HEK293 (cell line): ENCODE data around the gene CRACDL.

Source experiments
- CTCF ChIA-PET: fragments of 350-600 bp; formaldehyde crosslinking; extraction: SDS; loops from one replicate; lab custom pipeline; 2021; ENCODE audit warnings: antibody characterized with exemption; lab: Yijun Ruan, JAX
- POLR2A ChIA-PET: fragments of 300-600 bp; formaldehyde crosslinking; extraction: SDS; loops from one replicate; lab custom pipeline; 2020; ENCODE audit warnings: antibody characterized with exemption, inconsistent platforms; lab: Yijun Ruan, JAX
- H3K27ac ChIP-seq: fragments of 200-500 bp; sonication (Bioruptor generic); 2 replicates; pipeline ENCODE4 v1.5.1; 2014; ENCODE audit warnings: low read depth, low read length, control low read depth, inconsistent platforms; ENCODE audit errors: extremely low read depth
- H3K36me3 ChIP-seq, 2 experiments: fragments of 200-500 bp in 1 of 2; sonication (Bioruptor generic) in 1 of 2; 1 replicate in 1 of 2; 2 replicates in 1 of 2; pipeline ENCODE4 v1.5.1; 2014 to 2017; ENCODE audit warnings: inconsistent platforms in 2 of 2, low read length in 2 of 2; ENCODE audit not compliant: control insufficient read depth in 2 of 2, insufficient read depth in 1 of 2
- H3K4me1 ChIP-seq: fragments of 200-500 bp; sonication (Bioruptor generic); 2 replicates; pipeline ENCODE4 v1.5.1; 2014; ENCODE audit warnings: mild to moderate bottlenecking, low read length, inconsistent platforms; ENCODE audit not compliant: control insufficient read depth, insufficient read depth
- H3K4me3 ChIP-seq: 2 replicates; pipeline ENCODE4 v1.5.1; 2011; ENCODE audit warnings: low read depth, mild to moderate bottlenecking, control low read depth, low read length, moderate library complexity
- H3K9me3 ChIP-seq: fragments of 200-500 bp; sonication (Bioruptor generic); 2 replicates; pipeline ENCODE4 v1.5.1; 2014; ENCODE audit warnings: low read depth, low read length, inconsistent platforms; ENCODE audit not compliant: control insufficient read depth, insufficient read depth
- AEBP2 ChIP-seq: fragments of 450-650 bp; formaldehyde crosslinking; IDR thresholded peaks from 2 replicates; pipeline ENCODE4 v1.5.1; 2016; ENCODE audit warnings: missing biosample characterization, missing genetic modification characterization, borderline replicate concordance
- BCL11B ChIP-seq: fragments of 450-650 bp; formaldehyde crosslinking; IDR thresholded peaks from 2 replicates; pipeline ENCODE4 v1.5.1; 2016; ENCODE audit warnings: low read depth, missing biosample characterization, missing genetic modification characterization
- IKZF3 ChIP-seq: fragments of 450-650 bp; IDR thresholded peaks from 2 replicates; pipeline ENCODE4 v1.5.0; 2018; ENCODE audit warnings: missing biosample characterization, mild to moderate bottlenecking, missing genetic modification characterization, moderate library complexity
- KLF7 ChIP-seq: fragments of 450-650 bp; formaldehyde crosslinking; IDR thresholded peaks from 2 replicates; pipeline ENCODE4 v1.5.1; 2016; ENCODE audit warnings: missing biosample characterization, missing genetic modification characterization, borderline replicate concordance
- MEIS1 ChIP-seq: sonication (generic); formaldehyde crosslinking; IDR thresholded peaks from 2 replicates; pipeline ENCODE4 v1.8.1; 2022; ENCODE audit warnings: missing genetic modification reagents, mild to moderate bottlenecking, borderline replicate concordance
- SP3 ChIP-seq: fragments of 450-650 bp; formaldehyde crosslinking; IDR thresholded peaks from 2 replicates; pipeline ENCODE4 v1.5.1; 2016; ENCODE audit warnings: missing biosample characterization, missing genetic modification characterization
- ZBTB20 ChIP-seq: fragments of 450-650 bp; formaldehyde crosslinking; IDR thresholded peaks from 2 replicates; pipeline ENCODE4 v1.5.1; 2016; ENCODE audit warnings: missing biosample characterization, missing genetic modification characterization
- ZBTB44 ChIP-seq: fragments of 450-650 bp; IDR thresholded peaks from 2 replicates; pipeline ENCODE4 v1.5.1; 2018; ENCODE audit warnings: missing biosample characterization, mild to moderate bottlenecking, missing genetic modification characterization
- ZBTB6 ChIP-seq: fragments of 450-650 bp; formaldehyde crosslinking; IDR thresholded peaks from 2 replicates; pipeline ENCODE4 v1.5.1; 2017; ENCODE audit warnings: missing biosample characterization, missing genetic modification characterization
- ZNF121 ChIP-seq: fragments of 450-650 bp; formaldehyde crosslinking; IDR thresholded peaks from 2 replicates; pipeline ENCODE4 v1.5.1; 2016; ENCODE audit warnings: missing biosample characterization, missing genetic modification characterization
- ZNF174 ChIP-seq: fragments of 450-650 bp; formaldehyde crosslinking; IDR thresholded peaks from 2 replicates; pipeline ENCODE4 v1.5.0; 2017; ENCODE audit warnings: missing biosample characterization, mild to moderate bottlenecking, missing genetic modification characterization
- ZNF280C ChIP-seq: fragments of 450-650 bp; formaldehyde crosslinking; IDR thresholded peaks from 2 replicates; pipeline ENCODE4 v1.5.1; 2016; ENCODE audit warnings: missing biosample characterization, missing genetic modification characterization
- ZNF362 ChIP-seq: fragments of 450-650 bp; formaldehyde crosslinking; IDR thresholded peaks from 2 replicates; pipeline ENCODE4 v1.5.1; 2016; ENCODE audit warnings: missing biosample characterization, missing genetic modification characterization
- ZNF404 ChIP-seq: fragments of 450-650 bp; formaldehyde crosslinking; IDR thresholded peaks from 2 replicates; pipeline ENCODE4 v1.5.1; 2017; ENCODE audit warnings: missing biosample characterization, missing genetic modification characterization
- ZNF426 ChIP-seq: fragments of 450-650 bp; formaldehyde crosslinking; IDR thresholded peaks from 2 replicates; pipeline ENCODE4 v1.5.1; 2017; ENCODE audit warnings: missing biosample characterization, missing genetic modification characterization, mild to moderate bottlenecking, inconsistent platforms, moderate library complexity
- ZNF501 ChIP-seq: fragments of 450-650 bp; formaldehyde crosslinking; IDR thresholded peaks from 2 replicates; pipeline ENCODE4 v1.5.1; 2016; ENCODE audit warnings: missing biosample characterization, missing genetic modification characterization
- ZNF548 ChIP-seq: fragments of 450-650 bp; formaldehyde crosslinking; IDR thresholded peaks from 2 replicates; pipeline ENCODE4 v1.5.1; 2016; ENCODE audit warnings: missing biosample characterization, missing genetic modification characterization
- ZNF571 ChIP-seq: fragments of 450-650 bp; formaldehyde crosslinking; IDR thresholded peaks from 2 replicates; pipeline ENCODE4 v1.5.0; 2017; ENCODE audit warnings: missing biosample characterization, missing genetic modification characterization
- ZNF585B ChIP-seq: fragments of 450-650 bp; formaldehyde crosslinking; IDR thresholded peaks from 2 replicates; pipeline ENCODE4 v1.5.1; 2016; ENCODE audit warnings: missing biosample characterization, missing genetic modification characterization
- ZNF624 ChIP-seq: fragments of 450-650 bp; formaldehyde crosslinking; IDR thresholded peaks from 2 replicates; pipeline ENCODE4 v1.5.1; 2017; ENCODE audit warnings: missing biosample characterization, missing genetic modification characterization
- ZNF670 ChIP-seq: fragments of 450-650 bp; formaldehyde crosslinking; IDR thresholded peaks from 2 replicates; pipeline ENCODE4 v1.5.1; 2016; ENCODE audit warnings: missing biosample characterization, missing genetic modification characterization, low read depth
- ZNF768 ChIP-seq: fragments of 450-650 bp; formaldehyde crosslinking; IDR thresholded peaks from 2 replicates; pipeline ENCODE4 v1.5.1; 2018; ENCODE audit warnings: missing biosample characterization, mild to moderate bottlenecking, missing genetic modification characterization
- ZSCAN18 ChIP-seq: fragments of 450-650 bp; formaldehyde crosslinking; IDR thresholded peaks from 2 replicates; pipeline ENCODE4 v1.5.1; 2016; ENCODE audit warnings: missing biosample characterization, missing genetic modification characterization
- ZSCAN4 ChIP-seq: fragments of 450-650 bp; formaldehyde crosslinking; IDR thresholded peaks from 2 replicates; pipeline ENCODE4 v1.5.1; 2017; ENCODE audit warnings: missing biosample characterization, missing genetic modification characterization

CRACDL gene

DNA sequence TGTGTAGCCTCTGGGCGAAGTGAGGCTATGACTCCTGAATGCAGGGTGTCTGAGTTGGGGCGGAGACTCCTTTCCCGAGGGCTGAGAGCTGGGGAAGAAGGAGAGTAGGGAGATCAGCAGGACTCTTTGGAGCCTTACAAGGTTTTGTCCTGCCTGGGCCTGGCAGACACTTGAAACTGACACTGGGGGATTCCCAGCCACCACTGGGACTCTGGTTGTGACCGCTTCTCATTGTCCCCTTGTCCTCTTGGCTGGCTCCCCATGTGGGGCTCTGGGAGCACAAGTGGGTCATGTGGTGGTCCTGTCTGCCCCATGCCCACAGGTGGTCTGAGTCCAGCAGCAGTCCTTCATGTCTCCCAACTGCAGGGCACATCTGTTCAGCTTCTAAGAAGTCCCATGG lies 126.9 kb downstream of the CRACDL start:
- H3K4me3 ChIP-seq = no peak overlapping the region
- no peaks in the 10 kb centered on the region for H3K36me3 ChIP-seq
- CTCF ChIA-PET = no interaction called here
- no peak for TF ChIP-seq ZNF768 (tag by site-specific recombination)
- no peak for TF ChIP-seq KLF7
- TF ChIP-seq ZNF501 (tag by site-specific recombination) = no peak
- TF ChIP-seq AEBP2 (tag by site-specific recombination) = no peak
- TF ChIP-seq ZBTB20 (tag by site-specific recombination) = no peak
- TF ChIP-seq MEIS1 (CRISPR knock-in tag) = no peak
- no peak for TF ChIP-seq ZNF548 (tag by site-specific recombination)
- TF ChIP-seq BCL11B (tag by site-specific recombination) = no peak
- no peak for TF ChIP-seq ZNF571 (tag by site-specific recombination)
- no peak for TF ChIP-seq SP3
- TF ChIP-seq ZNF404 (tag by site-specific recombination) = no peak
- TF ChIP-seq, all 188 proteins: peak for 0
- H3K4me1 ChIP-seq = peaks cover 3% of the 10 kb centered on the region; the same call in 1 of the 2 replicates
- no peak overlapping the region for H3K27ac ChIP-seq
- no peaks in the 10 kb centered on the region for H3K9me3 ChIP-seq
- POLR2A ChIA-PET = no interaction called here

DNA sequence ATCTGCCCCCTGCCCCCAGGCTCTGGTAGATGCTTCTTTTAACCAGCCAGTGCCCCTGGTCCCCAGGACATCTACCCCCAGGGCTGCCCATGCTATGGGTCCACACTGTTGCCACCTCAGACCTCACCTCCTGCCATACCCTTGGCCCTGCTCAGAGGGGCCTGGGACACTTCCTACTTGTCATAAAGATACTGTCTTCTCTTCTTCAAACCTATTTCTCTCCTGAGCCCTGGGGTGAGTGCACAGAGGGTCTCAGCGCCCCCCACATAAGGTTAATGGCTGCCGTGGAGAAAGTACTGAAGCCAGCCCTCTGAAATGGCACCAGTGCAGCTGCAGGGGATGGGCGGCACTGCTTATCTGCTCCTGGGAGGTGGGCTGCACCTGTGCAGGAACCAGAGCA lies 127.5 kb downstream of the CRACDL start:
- ChIA-PET POLR2A (no interaction called here), CTCF (no interaction called here)
- TF ChIP-seq ZNF121 (tag by site-specific recombination) = no peak
- TF ChIP-seq ZNF362 (tag by site-specific recombination) = no peak
- TF ChIP-seq ZNF670 (tag by site-specific recombination) = no peak
- no peak for TF ChIP-seq ZSCAN18 (tag by site-specific recombination)
- no peak for TF ChIP-seq ZNF280C
- no peak for TF ChIP-seq ZBTB20 (tag by site-specific recombination)
- no peak for TF ChIP-seq ZNF501 (tag by site-specific recombination)
- no peak for TF ChIP-seq ZSCAN4
- TF ChIP-seq IKZF3 (tag by site-specific recombination) = no peak
- TF ChIP-seq ZNF624 = no peak
- TF ChIP-seq ZBTB6 (tag by site-specific recombination) = no peak
- no peak for TF ChIP-seq ZNF174
- TF ChIP-seq ZNF426 (tag by site-specific recombination) = no peak
- TF ChIP-seq ZBTB44 (tag by site-specific recombination) = no peak
- TF ChIP-seq ZNF585B (tag by site-specific recombination) = no peak

More for the DNA sequence above, 127.5 kb downstream of the CRACDL start:
- Histone ChIP-seq H3K4me1 (peaks cover 3% of the 10 kb centered on the region; the same call in 1 of the 2 replicates), H3K27ac (no peak overlapping the region), H3K9me3 (no peaks in the 10 kb centered on the region), H3K4me3 (no peak overlapping the region), H3K36me3 (no peaks in the 10 kb centered on the region)
